H1 (cell line): ENCODE results near the gene PDSS1. TPM values are rescaled to one million over a fixed set of nuclear protein-coding genes. Genes with fewer than 3 reads are reported as not detected.

Source experiments
- KDM1A ChIP-seq: fragments of 200-600, 300-600 bp; sonication (generic); IDR thresholded peaks from 2 replicates; pipeline ENCODE4 v1.7.1; 2016; ENCODE audit warnings: mild to moderate bottlenecking, low read length, borderline replicate concordance
- KDM4A ChIP-seq: IDR thresholded peaks from one replicate; pipeline ENCODE4 v1.7.1; 2012; ENCODE audit warnings: low read depth, mild to moderate bottlenecking, moderate library complexity, low read length, inconsistent platforms; ENCODE audit not compliant: severe bottlenecking
- ZNF274 ChIP-seq: IDR thresholded peaks from 2 replicates; pipeline ENCODE4 v1.7.0; 2012; ENCODE audit warnings: low read length, borderline replicate concordance; ENCODE audit errors: extremely low read depth
- polyA plus RNA-seq, 7 experiments: library from polyadenylated mRNA; depleted of rRNA in 3 of 7; stranded (reverse) in 5 of 7; unstranded in 2 of 7; fragments of >200 nt in 5 of 7; fragments of 200-250 nt in 2 of 7; gene quantifications; 1 replicate in 5 of 7; 2 replicates in 1 of 7; 4 replicates in 1 of 7; pipeline versions ENCODE4 v1.2.1 to v1.2.3, GENCODE V29; 2011 to 2013; ENCODE audit warnings: missing spikeins in 2 of 7, mixed read lengths in 2 of 7
- total RNA-seq: library from RNA; stranded (reverse); fragmentation: NEBNext Ultra II Directional; extraction: Animal tissue kit (Norgen Biotek cat#: 25700); gene quantifications from 2 replicates; pipeline ENCODE4 v1.2.1, GENCODE V29; 2021

PDSS1 gene
- total and polyA plus RNA-seq, 2 of the 8 experiments (the other 6 are each of a cell fraction or from before 2014, with no cell fraction given) = 21.3 to 26.0 TPM

DNA sequence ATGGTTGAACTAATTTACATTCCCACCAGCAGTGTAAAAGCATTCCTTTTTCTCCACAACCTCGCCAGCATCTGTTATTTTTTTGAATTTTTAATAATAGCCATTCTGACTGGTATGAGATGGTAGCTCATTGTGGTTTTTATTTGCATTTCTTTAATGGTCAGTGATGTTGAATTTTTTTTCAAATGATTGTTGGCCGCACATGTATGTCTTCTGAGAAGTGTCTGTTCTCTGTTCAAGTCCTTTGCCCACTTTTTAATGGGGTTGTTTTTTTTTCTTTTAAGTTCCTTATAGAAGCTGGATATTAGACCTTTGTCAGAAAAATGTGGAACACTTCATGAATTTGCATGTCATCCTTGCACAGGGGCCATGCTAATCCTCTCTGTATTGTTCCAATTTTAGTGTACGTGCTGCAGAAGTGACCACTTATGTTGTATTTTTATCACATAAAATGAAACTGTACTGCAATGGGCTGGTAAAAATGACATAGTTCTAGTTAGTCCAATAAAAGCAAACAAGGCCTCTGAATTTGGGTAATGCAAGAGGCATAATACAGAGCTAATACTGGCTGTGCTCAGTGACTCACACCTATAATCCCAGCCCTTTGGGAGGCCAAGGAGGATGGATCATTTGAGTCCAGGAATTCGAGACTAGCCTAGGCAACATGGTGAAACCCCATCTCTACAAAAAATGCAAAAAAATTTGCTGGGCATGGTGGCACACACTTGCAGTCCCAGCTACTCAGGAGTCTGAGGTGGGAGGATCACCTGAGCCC is 92.9 kb downstream of the PDSS1 start (continued):
- TF ChIP-seq ZNF274 = no peak
- TF ChIP-seq KDM4A = no peak
- no peak for TF ChIP-seq KDM1A
